ENCODE data around the gene CYP2B6. TPM values are rescaled to one million over a fixed set of nuclear protein-coding genes. Genes with fewer than 3 reads are reported as not detected.
"Not testable (repeated sequence)": the region's sequence is repeated elsewhere in the genome, so short reads cannot be mapped to it uniquely, and the experiment has no call there.

The CYP2B6 gene
- total and polyA plus RNA-seq, 8 donors, result 0.87 TPM; not detected in 7

DNA sequence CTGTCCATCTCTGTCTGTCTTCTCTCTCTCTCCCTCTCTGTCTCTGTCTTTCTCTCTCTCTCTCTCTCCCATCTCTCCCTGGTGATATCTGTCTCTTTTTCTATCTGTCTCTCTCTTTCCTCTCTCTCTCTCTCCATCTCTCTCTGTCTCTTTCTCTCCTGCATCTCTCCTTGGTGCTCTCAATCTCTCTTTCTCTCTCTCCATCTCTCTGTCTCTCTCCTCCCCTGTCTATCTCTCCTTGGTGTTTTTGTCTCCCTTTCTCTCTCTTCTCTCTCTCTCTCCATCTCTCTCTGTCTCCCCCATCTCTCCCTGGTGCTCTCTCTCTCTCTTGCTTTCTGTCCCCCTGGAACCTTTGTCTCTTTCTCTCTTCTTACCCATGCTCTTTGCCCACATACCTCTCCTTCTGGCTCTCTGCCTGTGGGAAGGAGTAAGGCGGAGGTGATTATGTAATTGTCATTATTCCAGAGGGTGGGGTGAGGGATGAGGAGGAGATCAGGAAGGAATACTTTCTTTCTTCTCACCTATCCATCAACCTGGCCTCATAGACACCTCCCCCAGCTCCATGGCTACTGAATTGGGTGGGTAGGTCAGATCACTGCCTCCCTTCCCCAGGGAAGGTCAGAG, 30.9 kb upstream of the CYP2B6 start:
- H3K9me3 ChIP-seq, result peaks cover 8 to 21% (median 14%) of the 10 kb centered on the region in 4 donors
- 28 to 52% (median 42%) methylated on average over 1 of the region's 1 CpG for WGBS, 5 donors
- H3K27ac ChIP-seq, result no peak overlapping the region
- TF ChIP-seq, protein P1, sequence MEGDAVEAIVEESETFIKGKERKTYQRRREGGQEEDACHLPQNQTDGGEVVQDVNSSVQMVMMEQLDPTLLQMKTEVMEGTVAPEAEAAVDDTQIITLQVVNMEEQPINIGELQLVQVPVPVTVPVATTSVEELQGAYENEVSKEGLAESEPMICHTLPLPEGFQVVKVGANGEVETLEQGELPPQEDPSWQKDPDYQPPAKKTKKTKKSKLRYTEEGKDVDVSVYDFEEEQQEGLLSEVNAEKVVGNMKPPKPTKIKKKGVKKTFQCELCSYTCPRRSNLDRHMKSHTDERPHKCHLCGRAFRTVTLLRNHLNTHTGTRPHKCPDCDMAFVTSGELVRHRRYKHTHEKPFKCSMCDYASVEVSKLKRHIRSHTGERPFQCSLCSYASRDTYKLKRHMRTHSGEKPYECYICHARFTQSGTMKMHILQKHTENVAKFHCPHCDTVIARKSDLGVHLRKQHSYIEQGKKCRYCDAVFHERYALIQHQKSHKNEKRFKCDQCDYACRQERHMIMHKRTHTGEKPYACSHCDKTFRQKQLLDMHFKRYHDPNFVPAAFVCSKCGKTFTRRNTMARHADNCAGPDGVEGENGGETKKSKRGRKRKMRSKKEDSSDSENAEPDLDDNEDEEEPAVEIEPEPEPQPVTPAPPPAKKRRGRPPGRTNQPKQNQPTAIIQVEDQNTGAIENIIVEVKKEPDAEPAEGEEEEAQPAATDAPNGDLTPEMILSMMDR (IDR thresholded peaks at IDR 0.05), result no peak
- intact Hi-C loops (cut with DNase I; ENCODE audit: low total_unique reads), result no loop called here
- H3K4me3 ChIP-seq, result no peak overlapping the region
- H3K4me1 ChIP-seq, result no peaks in the 10 kb centered on the region
- no peaks in the 10 kb centered on the region for H3K36me3 ChIP-seq
- no peak for DNase-seq
- peaks cover 0 to 24% (median 0%) of the 10 kb centered on the region in 3 donors for H3K27me3 ChIP-seq

DNA sequence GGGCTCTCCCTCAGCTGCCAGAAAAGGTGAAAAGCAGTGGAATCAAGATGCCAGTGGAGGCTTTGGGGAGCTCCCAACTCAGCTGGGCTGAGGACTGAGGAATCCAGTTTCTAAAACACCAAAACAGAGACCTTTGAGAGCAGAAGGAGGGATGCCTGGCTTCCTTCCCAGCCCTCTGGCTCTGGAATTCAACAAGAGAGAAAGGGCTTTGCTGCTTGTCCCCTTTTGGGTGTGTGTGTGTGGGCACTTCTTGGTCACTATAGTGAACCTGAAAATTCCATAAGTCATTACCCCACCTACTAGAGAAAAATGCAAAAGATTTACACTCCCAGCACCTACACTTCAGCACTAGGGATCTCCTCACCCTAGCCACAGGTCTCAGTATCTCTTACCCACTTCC, 30.3 kb upstream of the CYP2B6 start:
- peaks cover 0 to 24% (median 0%) of the 10 kb centered on the region in 3 donors for H3K27me3 ChIP-seq
- H3K27ac ChIP-seq, result no peak overlapping the region
- intact Hi-C loops (cut with DNase I; ENCODE audit: low total_unique reads), result no loop called here
- H3K9me3 ChIP-seq, result peaks cover 2 to 15% (median 8%) of the 10 kb centered on the region in 4 donors
- H3K36me3 ChIP-seq, result no peaks in the 10 kb centered on the region
- TF ChIP-seq, protein P1 (IDR thresholded peaks at IDR 0.05), result no peak
- TF ChIP-seq EP300 (IDR thresholded peaks at IDR 0.05) (no peak), POLR2A (IDR thresholded peaks at IDR 0.05) (no peak), POLR2AphosphoS5 (IDR thresholded peaks at IDR 0.05) (no peak)
- no peak for DNase-seq
- H3K4me3 ChIP-seq, result no peak overlapping the region
- no peaks in the 10 kb centered on the region for H3K4me1 ChIP-seq

DNA sequence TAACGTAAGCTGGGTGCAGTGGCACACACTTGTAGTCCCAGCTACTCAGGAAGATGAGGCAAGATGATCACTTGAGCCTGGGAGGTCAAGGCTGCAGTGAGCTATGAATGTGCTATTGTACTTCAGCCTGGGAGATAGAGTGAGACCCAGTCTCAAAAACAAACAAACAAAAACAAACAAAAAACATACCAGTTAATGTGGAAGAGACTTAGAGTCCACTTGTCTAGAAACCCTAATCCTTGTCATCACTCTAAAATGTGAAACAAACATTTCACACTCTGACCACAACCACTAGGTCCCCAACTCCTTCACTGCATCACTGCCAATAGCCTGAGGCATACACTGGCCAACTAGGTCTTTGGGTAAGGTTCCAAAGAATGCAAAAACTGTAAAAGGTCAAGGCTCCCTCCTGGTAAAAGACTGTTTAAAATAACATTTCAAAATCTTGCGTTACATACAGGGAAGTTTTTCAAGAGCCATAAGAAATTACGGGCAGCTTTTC, 28.6 kb upstream of the CYP2B6 start:
- no peak for DNase-seq
- H3K36me3 ChIP-seq, result no peaks in the 10 kb centered on the region
- 64 to 73% (median 69%) methylated on average over 3 of the region's 3 CpGs for WGBS, 5 donors
- H3K27me3 ChIP-seq, result peaks cover 0 to 24% (median 0%) of the 10 kb centered on the region in 3 donors
- intact Hi-C loops (cut with DNase I; ENCODE audit: low total_unique reads), result no loop called here
- H3K4me1 ChIP-seq, result no peaks in the 10 kb centered on the region
- no peak for TF ChIP-seq POLR2AphosphoS5 (IDR thresholded peaks at IDR 0.05)
- no peak for TF ChIP-seq EP300 (IDR thresholded peaks at IDR 0.05)
- TF ChIP-seq, protein P1 (IDR thresholded peaks at IDR 0.05), result no peak
- TF ChIP-seq POLR2A (IDR thresholded peaks at IDR 0.05), result no peak
- H3K4me3 ChIP-seq, result no peak overlapping the region
- H3K9me3 ChIP-seq, result no peaks in the 10 kb centered on the region
- no peak overlapping the region for H3K27ac ChIP-seq

- 82 to 94% (median 88%) methylated on average over 3 of the region's 3 CpGs for WGBS, 5 donors
- not testable (repeated sequence) for DNase-seq, H3K27ac ChIP-seq
These were observed 26.7 kb upstream of the CYP2B6 start for GRCh38 chr19:40964361-40964760.

GRCh38 chr19:40965351-40965750, 25.7 kb upstream of the CYP2B6 start:
- 97 to 100% (median 98%) methylated on average over 3 to 24 of the region's 35 CpGs; no CpG with 5 or more reads in 2 of the 5 donors for WGBS, 5 donors
- peaks cover 0 to 24% (median 0%) of the 10 kb centered on the region in 3 donors for H3K27me3 ChIP-seq
- DNase-seq; H3K36me3 ChIP-seq; intact Hi-C loops (cut with DNase I; ENCODE audit: low total_unique reads); H3K4me3 ChIP-seq; H3K27ac ChIP-seq; H3K4me1 ChIP-seq; H3K9me3 ChIP-seq: not testable (repeated sequence)

More at GRCh38 chr19:40964361-40964760, 26.7 kb upstream of the CYP2B6 start:
- H3K36me3 ChIP-seq; H3K4me1 ChIP-seq; H3K9me3 ChIP-seq; H3K4me3 ChIP-seq; intact Hi-C loops (cut with DNase I; ENCODE audit: low total_unique reads): not testable (repeated sequence)
- peaks cover 0 to 24% (median 0%) of the 10 kb centered on the region in 3 donors for H3K27me3 ChIP-seq

- H3K9me3 ChIP-seq; H3K27ac ChIP-seq; H3K36me3 ChIP-seq; H3K4me1 ChIP-seq; H3K4me3 ChIP-seq; DNase-seq; intact Hi-C loops (cut with DNase I; ENCODE audit: low total_unique reads): not testable (repeated sequence)
- 92 to 100% (median 96%) methylated on average over 1 to 19 of the region's 25 CpGs; no CpG with 5 or more reads in 1 of the 5 donors for WGBS, 5 donors
- H3K27me3 ChIP-seq, result peaks cover 0 to 20% (median 0%) of the 10 kb centered on the region in 3 donors
These were observed 24.5 kb upstream of the CYP2B6 start for GRCh38 chr19:40966591-40966990.

DNA sequence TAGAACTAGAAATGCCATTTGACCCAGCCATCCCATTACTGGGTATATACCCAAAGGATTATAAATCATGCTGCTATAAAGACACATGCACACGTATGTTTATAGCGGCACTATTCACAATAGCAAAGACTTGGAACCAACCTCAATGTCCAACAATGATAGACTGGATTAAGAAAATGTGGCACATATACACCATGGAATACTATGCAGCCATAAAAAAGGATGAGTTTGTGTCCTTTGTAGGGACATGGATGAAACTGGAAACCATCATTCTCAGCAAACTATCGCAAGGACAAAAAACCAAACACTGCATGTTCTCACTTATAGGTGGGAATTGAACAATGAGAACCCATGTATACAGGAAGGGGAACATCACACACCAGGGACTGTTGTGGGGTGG, 23.0 kb upstream of the CYP2B6 start:
- H3K36me3 ChIP-seq; H3K4me3 ChIP-seq; DNase-seq; H3K4me1 ChIP-seq; intact Hi-C loops (cut with DNase I; ENCODE audit: low total_unique reads); H3K27ac ChIP-seq; H3K9me3 ChIP-seq: not testable (repeated sequence)
- WGBS, 5 donors, result 91 to 100% (median 98%) methylated on average over 3 of the region's 3 CpGs
- peaks cover 0 to 11% (median 0%) of the 10 kb centered on the region in 3 donors for H3K27me3 ChIP-seq

DNA sequence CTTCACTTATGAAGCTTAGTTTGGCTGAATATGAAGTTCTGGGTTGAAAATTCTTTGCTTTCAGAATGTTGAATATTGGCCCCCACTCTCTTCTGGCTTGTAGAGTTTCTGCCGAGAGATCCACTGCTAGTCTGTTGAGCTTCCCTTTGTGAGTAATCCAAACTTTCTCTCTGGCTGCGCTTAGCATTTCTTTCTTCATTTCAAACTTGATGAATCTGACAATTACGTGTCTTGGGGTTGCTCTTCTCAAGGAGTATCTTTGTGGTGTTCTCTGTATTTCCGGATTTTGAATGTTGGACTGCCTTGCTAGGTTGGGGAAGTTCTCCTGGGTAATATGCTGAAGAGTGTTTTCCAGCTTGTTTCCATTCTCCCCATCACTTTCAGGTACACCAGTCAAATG, 21.4 kb upstream of the CYP2B6 start:
- DNase-seq; H3K27ac ChIP-seq; intact Hi-C loops (cut with DNase I; ENCODE audit: low total_unique reads); H3K36me3 ChIP-seq; H3K27me3 ChIP-seq; H3K9me3 ChIP-seq; H3K4me1 ChIP-seq; H3K4me3 ChIP-seq: not testable (repeated sequence)
- WGBS, 5 donors, result 82 to 89% (median 85%) methylated on average over 4 of the region's 4 CpGs

Data from stomach (tissue), 9 donors.